ENCODE measurements around the gene GLRX3.

- TF ChIP-seq CTCF (conservative IDR thresholded peaks at IDR 0.05; ENCODE audit: low read depth, low read length) (no peak), EZH2 (IDR thresholded peaks at IDR 0.05; ENCODE audit: low read length, unreplicated experiment) (no peak), EZH2phosphoT487 (IDR thresholded peaks at IDR 0.05; ENCODE audit: borderline replicate concordance, low read length) (no peak)
These were observed 38.1 kb downstream of the GLRX3 start for GRCh38 chr10:130174328-130174727.

All from PC-3 (cell line).